HG03095 (cell line): ENCODE data around the gene KCNQ1OT1.

Experiments used
- ATAC-seq: cut with Tn5 transposase; IDR thresholded peaks from one replicate; pipeline ENCODE4 v1.9.1; 2021; ENCODE audit warnings: moderate library complexity; ENCODE audit not compliant: unreplicated experiment

The KCNQ1OT1 gene

DNA sequence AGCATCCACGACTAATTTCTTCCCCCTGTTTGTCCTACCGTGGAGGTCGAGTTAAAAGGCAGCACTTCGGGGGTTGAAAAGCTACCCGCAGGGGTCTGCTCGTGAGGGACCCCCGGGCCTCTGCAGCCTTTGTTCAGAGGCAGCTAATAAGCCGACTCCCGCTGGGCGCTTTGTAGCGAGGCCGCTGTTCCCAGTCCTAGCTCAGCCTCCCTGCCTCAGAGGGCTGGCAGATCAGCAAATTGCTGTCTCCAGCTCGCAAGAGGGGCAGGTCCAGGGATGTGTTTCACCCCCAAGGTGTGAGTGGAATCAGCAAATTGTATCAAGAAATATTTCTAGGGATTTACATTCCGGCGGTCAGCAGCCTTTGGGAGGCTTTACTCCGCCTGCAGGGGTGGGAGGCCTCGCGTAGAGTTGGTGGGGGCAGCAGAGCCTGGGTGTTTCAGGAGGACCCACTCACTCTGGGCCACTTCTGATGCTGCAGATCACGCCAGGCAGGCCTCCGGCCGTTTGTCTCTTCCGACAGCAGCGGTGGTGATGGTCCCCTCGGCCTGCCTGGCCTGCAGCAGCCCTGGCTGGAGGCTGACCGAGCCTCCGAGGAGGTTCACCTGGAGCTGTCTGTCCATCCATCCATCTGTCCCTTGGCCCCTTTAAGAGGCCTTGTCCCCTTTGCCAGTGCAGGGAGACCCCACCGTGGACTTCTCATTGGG, 21.6 kb upstream of the KCNQ1OT1 start:
- no peak for ATAC-seq

DNA sequence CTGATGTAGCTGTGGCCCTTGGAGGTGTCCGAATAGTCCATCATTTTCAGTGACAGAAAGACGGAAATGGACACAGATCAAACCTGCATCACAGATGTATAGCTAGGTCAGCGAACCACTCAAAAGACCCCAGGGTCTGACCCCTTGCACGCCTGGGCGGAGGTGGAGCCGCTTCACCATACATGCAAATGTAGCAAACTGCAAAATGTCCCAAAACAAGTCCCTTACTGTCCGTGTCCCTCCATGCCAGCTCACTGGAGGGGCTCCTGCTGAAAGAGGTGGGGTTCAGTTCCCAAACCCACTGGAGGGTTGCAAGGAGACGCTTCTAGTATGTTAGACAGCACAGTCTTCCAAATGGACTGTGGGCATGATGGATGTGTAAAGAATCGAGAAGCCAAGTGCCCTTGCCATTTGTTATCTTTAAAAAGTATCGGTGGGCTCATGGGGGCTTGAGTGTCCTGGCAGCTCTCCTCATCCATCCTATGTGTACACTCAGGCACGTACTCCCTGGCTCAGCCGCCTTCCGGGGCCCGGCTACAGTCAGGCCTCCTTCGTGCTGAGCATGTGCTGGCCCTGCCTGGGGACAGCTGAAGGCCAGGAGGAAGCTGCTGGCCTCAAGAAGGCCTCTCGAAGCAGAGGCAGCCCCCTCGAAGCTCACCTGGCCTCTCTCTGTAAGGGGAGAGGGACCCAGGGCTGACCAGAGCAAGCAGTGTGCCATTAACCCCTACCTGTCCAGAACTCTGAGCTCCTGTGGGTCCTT, 20.2 kb upstream of the KCNQ1OT1 start:
- ATAC-seq: no peak

DNA sequence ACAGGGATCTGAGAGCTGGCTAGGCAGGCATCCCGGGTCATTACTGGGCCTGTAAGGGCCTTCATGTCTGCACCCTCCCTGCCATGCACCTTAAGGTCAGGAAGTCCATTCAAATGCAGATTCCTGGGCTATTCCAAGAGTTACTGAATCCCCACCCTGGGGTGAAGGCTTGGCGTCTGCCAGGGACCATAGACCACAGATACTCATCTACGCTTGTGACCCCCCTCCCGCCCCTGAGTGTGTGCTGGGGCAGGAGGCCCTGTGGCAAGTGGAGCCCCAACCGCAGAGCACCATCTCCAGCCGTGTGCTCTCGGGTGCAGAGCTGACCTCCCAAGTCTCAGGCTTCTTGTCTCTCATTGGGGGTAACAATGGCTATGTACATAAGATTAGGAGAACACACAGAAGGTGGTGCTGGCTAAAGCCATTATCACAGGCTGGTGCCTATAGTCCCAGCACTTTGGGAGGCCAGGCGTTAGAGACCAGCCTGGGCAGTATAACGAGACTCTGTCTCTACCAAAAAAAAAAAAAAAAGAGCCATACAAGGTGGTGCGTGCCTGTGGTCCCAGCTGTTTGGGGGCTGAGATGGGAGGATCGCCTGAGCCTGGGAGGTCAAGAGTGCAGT, 19.1 kb upstream of the KCNQ1OT1 start:
- ATAC-seq: no peak

DNA sequence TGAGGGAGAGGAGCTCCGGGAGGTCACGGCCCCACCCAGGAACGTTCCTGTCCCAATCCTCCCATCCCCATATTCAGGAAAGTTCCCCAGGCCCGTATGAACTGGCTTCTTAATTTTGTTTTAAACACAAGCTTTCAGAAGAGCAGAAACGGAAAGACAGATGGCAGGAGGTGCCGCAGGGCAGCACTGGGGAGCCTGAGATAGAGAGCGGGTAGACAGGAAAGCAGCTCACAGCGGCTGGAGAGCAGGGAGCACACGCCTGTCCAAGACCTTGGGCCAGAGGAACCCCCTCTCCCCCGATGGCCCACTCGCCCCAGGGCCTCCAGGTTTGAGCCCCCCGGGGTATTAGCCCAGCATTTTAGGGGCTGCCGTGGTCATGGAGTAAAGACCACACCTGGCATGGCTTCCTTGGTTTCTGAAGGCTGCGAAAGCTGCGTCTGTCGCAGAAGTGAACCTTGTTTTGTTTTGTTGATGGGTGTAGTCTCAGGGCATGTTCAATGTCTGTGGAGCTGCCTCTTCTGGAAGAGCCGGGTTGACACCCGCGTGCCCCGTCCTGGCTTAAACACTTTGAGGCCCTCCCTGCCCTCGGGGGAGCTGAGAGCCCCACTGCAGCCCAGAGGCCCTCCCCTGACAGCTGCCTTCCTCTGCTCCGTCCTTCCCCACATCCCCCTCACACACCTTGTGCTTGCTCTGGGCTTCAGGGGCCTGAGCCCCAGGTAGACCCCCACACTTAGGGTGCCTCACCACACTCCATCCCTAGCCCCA, 17.9 kb upstream of the KCNQ1OT1 start:
- no peak for ATAC-seq

- ATAC-seq: no peak
These were observed 16.7 kb upstream of the KCNQ1OT1 start for GRCh38 chr11:2716376-2717095.

GRCh38 chr11:2715716-2716350, 16.0 kb upstream of the KCNQ1OT1 start:
- no peak for ATAC-seq

- ATAC-seq: no peak
These were observed 15.1 kb upstream of the KCNQ1OT1 start for GRCh38 chr11:2714871-2715270.

- ATAC-seq: no peak
These were observed 14.6 kb upstream of the KCNQ1OT1 start for GRCh38 chr11:2714463-2714800.

- no peak for ATAC-seq
These were observed 14.1 kb upstream of the KCNQ1OT1 start for GRCh38 chr11:2713661-2714462.

DNA sequence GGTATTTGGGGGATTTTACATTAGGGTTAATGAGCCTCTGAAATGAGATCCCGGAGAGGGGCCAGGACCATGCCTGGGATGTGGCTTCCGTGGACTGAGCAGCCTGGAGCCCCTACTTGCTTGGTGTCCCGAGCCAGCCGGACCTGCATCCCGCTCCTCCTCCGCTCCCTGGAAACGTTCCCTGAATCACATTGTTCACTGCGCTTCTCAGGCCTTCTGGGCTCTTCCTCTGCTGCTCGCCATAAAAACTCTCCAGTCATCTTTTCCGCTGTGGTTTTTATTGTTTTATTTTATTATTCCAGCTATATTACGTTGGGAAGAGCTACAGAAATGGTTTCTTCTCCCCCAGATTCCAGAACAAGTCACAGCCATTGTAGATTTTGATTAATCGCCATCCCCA, 13.3 kb upstream of the KCNQ1OT1 start:
- no peak for ATAC-seq

DNA sequence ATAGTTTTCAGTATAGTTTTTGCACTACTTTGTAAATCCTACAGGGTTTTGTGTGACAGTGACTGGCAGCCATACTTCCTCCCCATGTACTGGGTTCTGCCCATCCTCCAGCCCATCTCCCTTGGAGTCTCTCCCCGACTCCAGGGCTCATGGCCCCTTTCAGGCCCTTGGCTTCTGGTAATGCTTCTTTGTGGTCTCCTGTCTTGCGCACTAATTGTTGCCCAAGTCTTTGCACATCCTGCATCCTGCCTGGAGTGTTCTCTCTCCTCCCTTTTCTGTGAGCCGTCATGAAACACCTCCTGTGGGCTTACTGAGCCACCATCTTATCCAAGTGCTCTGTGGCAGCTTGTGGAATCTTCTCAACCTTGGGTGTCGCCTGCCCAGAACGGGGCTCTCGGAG, 11.4 kb upstream of the KCNQ1OT1 start:
- no peak for ATAC-seq

DNA sequence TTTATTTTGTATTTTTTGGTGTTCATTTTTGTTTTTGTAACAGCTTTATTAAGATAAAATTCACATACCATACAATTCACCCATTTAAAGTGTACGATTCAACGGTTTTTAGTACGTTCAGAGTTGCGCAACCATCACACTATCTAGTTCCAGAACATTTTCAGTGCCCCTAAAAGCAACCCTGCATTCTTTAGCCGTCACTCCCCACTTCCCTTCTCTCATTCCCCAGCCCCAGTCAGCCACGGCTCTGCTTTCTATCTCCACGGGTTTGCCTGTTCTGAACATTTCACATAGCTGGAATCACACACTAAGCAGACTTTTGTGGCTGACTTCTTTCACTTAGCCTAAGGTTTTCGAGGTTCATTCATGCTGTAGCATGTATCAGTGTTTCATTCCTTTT, 9.6 kb upstream of the KCNQ1OT1 start:
- ATAC-seq: no peak

- ATAC-seq: no peak
These were observed 9.0 kb upstream of the KCNQ1OT1 start for GRCh38 chr11:2708757-2709281.

GRCh38 chr11:2708151-2708581, 8.4 kb upstream of the KCNQ1OT1 start:
- ATAC-seq: no peak

DNA sequence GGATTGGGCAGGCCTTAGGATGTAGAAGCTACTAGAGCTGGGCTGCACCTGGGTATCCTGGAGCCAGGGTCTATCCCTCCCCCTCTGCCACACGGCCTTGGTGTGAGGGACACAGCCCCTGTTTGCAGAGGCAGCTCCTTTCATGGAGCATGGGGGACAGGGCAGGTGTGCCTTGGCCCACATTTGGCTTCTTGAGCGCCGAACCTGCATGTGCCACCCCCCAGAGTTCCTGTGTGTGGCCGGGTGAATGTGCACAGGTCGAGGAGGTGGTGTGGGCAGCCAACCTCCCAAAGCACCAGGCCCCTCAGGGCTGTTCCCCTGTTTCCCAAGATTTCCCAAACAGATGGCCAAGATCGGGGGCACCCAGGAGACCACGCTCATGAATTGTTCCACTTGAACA, 7.9 kb upstream of the KCNQ1OT1 start:
- ATAC-seq: no peak

DNA sequence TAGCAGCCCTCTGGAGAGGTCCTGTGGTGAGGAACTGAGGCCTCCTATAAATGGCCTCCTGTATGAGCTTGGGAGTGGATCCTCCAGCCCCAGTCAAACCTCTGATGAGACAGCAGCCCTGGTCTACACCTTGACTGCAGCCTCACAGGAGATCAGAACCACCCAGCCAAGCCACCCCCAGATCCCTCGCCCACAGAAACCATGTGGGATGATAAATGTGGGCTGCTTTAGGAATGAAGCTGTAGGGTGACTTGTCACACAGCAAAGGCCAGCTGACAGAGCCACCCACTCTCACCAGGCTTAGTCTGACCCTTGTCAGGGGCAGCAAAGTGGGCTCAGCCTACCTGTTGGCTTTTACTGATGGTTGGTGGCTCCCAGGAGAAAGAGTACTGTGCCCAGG, 6.5 kb upstream of the KCNQ1OT1 start:
- ATAC-seq: no peak

DNA sequence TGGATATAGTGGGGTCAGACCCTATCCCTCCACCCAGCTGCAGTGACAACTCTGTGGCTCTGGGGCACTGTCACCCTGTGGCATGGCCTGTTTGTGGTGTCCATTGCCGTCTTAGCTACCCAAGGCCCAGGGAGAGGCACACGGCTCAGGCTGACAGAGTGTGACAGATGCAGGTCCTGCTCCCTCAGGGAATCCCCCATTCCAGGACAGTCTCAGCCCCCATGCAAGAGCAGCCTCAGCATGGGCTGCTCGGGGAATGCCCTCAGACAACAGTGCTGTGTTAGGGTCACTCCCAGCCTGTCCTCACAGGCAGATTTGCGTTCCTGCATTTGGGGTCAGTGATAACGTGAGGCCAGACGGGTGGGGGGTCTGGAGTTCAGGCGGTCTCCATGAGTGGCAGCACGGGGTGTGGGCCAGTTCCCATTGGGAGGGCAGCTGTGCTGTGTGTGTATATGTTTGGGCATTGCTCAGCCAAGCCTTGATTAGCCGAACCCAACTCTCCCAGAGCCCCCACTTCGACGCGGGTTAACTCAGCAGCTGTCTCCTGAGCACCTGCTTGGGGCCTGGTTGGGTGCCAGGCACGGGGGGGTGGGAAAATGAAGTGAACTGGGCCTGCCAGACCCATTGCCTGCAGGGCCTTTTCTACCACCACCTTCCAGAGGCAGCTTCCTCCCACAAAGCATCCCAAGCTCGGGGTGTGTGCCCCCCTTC, 5.3 kb upstream of the KCNQ1OT1 start:
- ATAC-seq: no peak

- ATAC-seq: no peak
These were observed 4.6 kb upstream of the KCNQ1OT1 start for GRCh38 chr11:2704356-2704755.
